Neural progenitor cell (in vitro differentiated cells): ENCODE data around the gene FCF1.

Source experiments
- EZH2phosphoT487 ChIP-seq: fragments of 200-600 bp; sonication (generic); IDR thresholded peaks from 2 replicates; pipeline ENCODE4 v1.6.1; 2017; ENCODE audit warnings: antibody characterized with exemption
- TF ChIP-seq, protein P1 (sequence below): fragments of 200-600 bp; sonication (generic); IDR thresholded peaks from 2 replicates; pipeline ENCODE4 v1.5.1; 2017; ENCODE audit warnings: antibody characterized with exemption, mild to moderate bottlenecking

DNA sequence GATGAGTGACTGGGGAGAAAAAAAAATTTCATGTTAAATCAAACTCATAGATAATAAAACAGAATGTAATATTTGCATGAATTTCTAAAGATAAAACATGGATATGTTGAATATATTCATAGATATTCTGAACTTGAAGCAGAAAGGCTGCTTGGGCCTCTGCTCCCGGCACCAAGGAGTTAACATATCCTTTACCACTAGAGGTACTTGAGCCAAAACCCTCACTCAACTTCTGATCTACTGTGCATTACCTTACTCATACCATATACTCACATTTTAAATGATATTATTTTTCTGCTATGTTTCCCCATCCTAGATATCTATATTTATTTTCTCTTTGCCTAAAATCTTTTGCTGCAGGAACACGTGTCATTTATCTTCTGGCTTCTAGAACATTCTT lies 15.0 kb upstream of the FCF1 start:
- TF ChIP-seq, protein P1, sequence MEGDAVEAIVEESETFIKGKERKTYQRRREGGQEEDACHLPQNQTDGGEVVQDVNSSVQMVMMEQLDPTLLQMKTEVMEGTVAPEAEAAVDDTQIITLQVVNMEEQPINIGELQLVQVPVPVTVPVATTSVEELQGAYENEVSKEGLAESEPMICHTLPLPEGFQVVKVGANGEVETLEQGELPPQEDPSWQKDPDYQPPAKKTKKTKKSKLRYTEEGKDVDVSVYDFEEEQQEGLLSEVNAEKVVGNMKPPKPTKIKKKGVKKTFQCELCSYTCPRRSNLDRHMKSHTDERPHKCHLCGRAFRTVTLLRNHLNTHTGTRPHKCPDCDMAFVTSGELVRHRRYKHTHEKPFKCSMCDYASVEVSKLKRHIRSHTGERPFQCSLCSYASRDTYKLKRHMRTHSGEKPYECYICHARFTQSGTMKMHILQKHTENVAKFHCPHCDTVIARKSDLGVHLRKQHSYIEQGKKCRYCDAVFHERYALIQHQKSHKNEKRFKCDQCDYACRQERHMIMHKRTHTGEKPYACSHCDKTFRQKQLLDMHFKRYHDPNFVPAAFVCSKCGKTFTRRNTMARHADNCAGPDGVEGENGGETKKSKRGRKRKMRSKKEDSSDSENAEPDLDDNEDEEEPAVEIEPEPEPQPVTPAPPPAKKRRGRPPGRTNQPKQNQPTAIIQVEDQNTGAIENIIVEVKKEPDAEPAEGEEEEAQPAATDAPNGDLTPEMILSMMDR, result no peak
- TF ChIP-seq EZH2phosphoT487, result no peak
